OCI-LY7 (cell line): Measurements from ENCODE around the gene ATR. TPM values are rescaled to one million over a fixed set of nuclear protein-coding genes. Genes with fewer than 3 reads are reported as not detected.
A peak's percentile ranks its signal among the peaks of the same experiment; 100 is the strongest.

Source experiments
- BruUV-seq: library from RNA; stranded (reverse); fragments of 400-500 nt; replicated peaks from 2 replicates; lab custom pipeline; 2021; lab: Mats Ljungman, UMichigan
- CTCF ChIA-PET: fragments of 300-600 bp; sonication (Branson Sonifier 250); formaldehyde crosslinking; loops from one replicate; lab custom pipeline; 2022; ENCODE audit warnings: antibody characterized with exemption; ENCODE audit not compliant: unreplicated experiment; lab: Charles Lee
- POLR2A ChIA-PET: fragments of 300-600 bp; sonication (Branson Sonifier 250); formaldehyde crosslinking; loops from one replicate; lab custom pipeline; 2022; ENCODE audit warnings: antibody characterized with exemption; lab: Charles Lee
- DNase-seq: peaks from one replicate; pipeline ENCODE4 v3.0.0-alpha.2; 2015; ENCODE audit warnings: low spot score
- H2AFZ ChIP-seq: fragments of 200-600 bp; sonication (generic), shearing (Covaris generic); 2 replicates; pipeline ENCODE4 v1.6.1; 2014; ENCODE audit warnings: mild to moderate bottlenecking, antibody characterized with exemption, low read length, moderate library complexity
- H3K27ac ChIP-seq: fragments of 200-600 bp; sonication (generic); 2 replicates; pipeline ENCODE4 v1.5.1; 2014; ENCODE audit warnings: mixed run types, low read depth, mild to moderate bottlenecking, moderate library complexity, low read length, inconsistent platforms; ENCODE audit not compliant: poor library complexity, severe bottlenecking
- H3K36me3 ChIP-seq: fragments of 200-600 bp; sonication (generic); 2 replicates; pipeline ENCODE4 v1.6.1; 2014; ENCODE audit warnings: mild to moderate bottlenecking, antibody characterized with exemption, low read length, moderate library complexity, mixed read lengths; ENCODE audit not compliant: insufficient read depth
- H3K4me1 ChIP-seq: fragments of 200-600 bp; sonication (generic); 2 replicates; pipeline ENCODE4 v1.5.1; 2014; ENCODE audit warnings: mild to moderate bottlenecking, low read length; ENCODE audit not compliant: insufficient read depth, poor library complexity, severe bottlenecking
- H3K4me2 ChIP-seq: fragments of 200-600 bp; sonication (generic); 2 replicates; pipeline ENCODE4 v1.6.1; 2014; ENCODE audit warnings: mild to moderate bottlenecking, low read length
- H3K4me3 ChIP-seq: fragments of 200-600 bp; sonication (generic); 2 replicates; pipeline ENCODE4 v1.5.1; 2014; ENCODE audit warnings: mild to moderate bottlenecking, low read depth, low read length; ENCODE audit not compliant: poor library complexity, severe bottlenecking
- H3K79me2 ChIP-seq: fragments of 200-600 bp; sonication (generic); 2 replicates; pipeline ENCODE4 v1.6.1; 2016; ENCODE audit warnings: low read depth, mild to moderate bottlenecking, low read length, moderate library complexity, mixed read lengths; ENCODE audit not compliant: insufficient read depth
- H3K9me2 ChIP-seq: fragments of 200-600 bp; sonication (generic); 2 replicates; pipeline ENCODE4 v1.6.1; 2016; ENCODE audit warnings: mild to moderate bottlenecking, low read length, mixed read lengths; ENCODE audit not compliant: insufficient read depth
- H3K9me3 ChIP-seq: fragments of 200-600 bp; sonication (generic); 2 replicates; pipeline ENCODE4 v1.6.1; 2014; ENCODE audit warnings: mild to moderate bottlenecking, mixed run types, low read length, mixed read lengths
- H4K20me1 ChIP-seq: fragments of 200-600 bp; sonication (generic); 2 replicates; pipeline ENCODE4 v1.6.1; 2014; ENCODE audit warnings: mild to moderate bottlenecking, antibody characterized with exemption, low read length, moderate library complexity, mixed read lengths; ENCODE audit not compliant: insufficient read depth
- CTCF ChIP-seq: fragments of 200-600 bp; sonication (generic); conservative IDR thresholded peaks from 2 replicates; pipeline ENCODE4 v1.5.1; 2014; ENCODE audit warnings: mild to moderate bottlenecking, antibody characterized with exemption, low read length, moderate library complexity, mixed read lengths
- EZH2phosphoT487 ChIP-seq: fragments of 200-600 bp; sonication (generic); IDR thresholded peaks from 2 replicates; pipeline ENCODE4 v1.6.1; 2018; ENCODE audit warnings: low read depth, borderline replicate concordance, mild to moderate bottlenecking, mixed run types, antibody characterized with exemption, low read length, moderate library complexity, mixed read lengths
- intact Hi-C: fragments of 100-400 bp; cut with micrococcal nuclease; formaldehyde crosslinking; loops from one replicate; pipeline ENCODE4 v1.10.0; 2022; ENCODE audit not compliant: unreplicated experiment
- total RNA-seq, 2 experiments: library from RNA; depleted of rRNA in 1 of 2; stranded (reverse); fragments of >200 nt in 1 of 2; shearing (Covaris generic) in 1 of 2; gene quantifications; 2 replicates each; pipeline ENCODE4 v1.2.3, GENCODE V29; 2014 to 2022

The ATR gene
- total RNA-seq, 2 experiments from 2014 or later: 27.1 to 49.5 TPM

GRCh38 chr3:142602619-142603385 lies 24.3 kb upstream of the ATR start:
- H3K4me1 ChIP-seq: peaks cover 7% of the 10 kb centered on the region
- H3K4me2 ChIP-seq: no peak overlapping the region
- no peaks in the 10 kb centered on the region for H3K9me2 ChIP-seq
- H3K36me3 ChIP-seq: no peaks in the 10 kb centered on the region
- H3K27ac ChIP-seq: no peak overlapping the region
- no peak overlapping the region for H2AFZ ChIP-seq
- no peak overlapping the region for H3K4me3 ChIP-seq
- POLR2A ChIA-PET: interaction anchor here (0.7 to 1.6 kb wide), 3 partner anchors 10 to 38 kb away, joined by 3 to 7 read pairs (median 4); no protein-coding TSS in a partner anchor
- H3K9me3 ChIP-seq: no peaks in the 10 kb centered on the region
- CTCF ChIA-PET: no interaction called here
- no peak for DNase-seq
- BruUV-seq: no TSS peak
- no peaks in the 10 kb centered on the region for H3K79me2 ChIP-seq
- intact Hi-C loops: no loop called here
- no peak for TF ChIP-seq EZH2phosphoT487
- no peak for TF ChIP-seq CTCF
- no peaks in the 10 kb centered on the region for H4K20me1 ChIP-seq

GRCh38 chr3:142601713-142602112 lies 23.2 kb upstream of the ATR start:
- no peaks in the 10 kb centered on the region for H3K36me3 ChIP-seq
- H3K9me3 ChIP-seq: no peaks in the 10 kb centered on the region
- H3K79me2 ChIP-seq: no peaks in the 10 kb centered on the region
- intact Hi-C loops: no loop called here
- POLR2A ChIA-PET: interaction anchor here (0.7 to 1.6 kb wide), 6 partner anchors 9 to 39 kb away, joined by 3 to 7 read pairs (median 6); no protein-coding TSS in a partner anchor
- no peak overlapping the region for H3K4me2 ChIP-seq
- no peaks in the 10 kb centered on the region for H3K9me2 ChIP-seq
- no peaks in the 10 kb centered on the region for H4K20me1 ChIP-seq
- H3K27ac ChIP-seq: no peak overlapping the region
- CTCF ChIA-PET: no interaction called here
- H3K4me1 ChIP-seq: peaks cover 16% of the 10 kb centered on the region
- no peak overlapping the region for H3K4me3 ChIP-seq
- TF ChIP-seq CTCF: no peak
- no peak for TF ChIP-seq EZH2phosphoT487
- DNase-seq: no peak
- BruUV-seq: no TSS peak
- no peak overlapping the region for H2AFZ ChIP-seq

GRCh38 chr3:142597906-142598305 lies 19.4 kb upstream of the ATR start:
- no peak for DNase-seq
- no TSS peak for BruUV-seq
- Histone ChIP-seq H3K4me3 (no peak overlapping the region), H3K9me2 (no peaks in the 10 kb centered on the region), H3K4me1 (peaks cover 28% of the 10 kb centered on the region), H2AFZ (no peak overlapping the region), H3K36me3 (no peaks in the 10 kb centered on the region), H3K79me2 (no peaks in the 10 kb centered on the region), H3K4me2 (peak overlapping the region; percentile 75; the same call in 1 of the 2 replicates), H4K20me1 (no peaks in the 10 kb centered on the region), H3K27ac (no peak overlapping the region), H3K9me3 (no peaks in the 10 kb centered on the region)
- intact Hi-C loops: loop anchor here (5.0 to 10.0 kb wide), 2 partner anchors 124 to 1377 kb away; partner anchors contain the start of genes DIPK2A and TRPC1
- no peak for TF ChIP-seq EZH2phosphoT487
- no peak for TF ChIP-seq CTCF
- ChIA-PET POLR2A (interaction anchor here (0.7 to 5.3 kb wide), 3 partner anchors 12 to 123 kb away, joined by 5 to 24 read pairs (median 7); partner anchors contain the start of gene ATR), CTCF (interaction anchor here (0.8 kb wide), 1 partner anchor 11 kb away, joined by 3 read pairs; no protein-coding TSS in a partner anchor)
